Measurements from ENCODE around the gene TAPBP. TPM values are rescaled to one million over a fixed set of nuclear protein-coding genes. Genes with fewer than 3 reads are reported as not detected.

TAPBP gene
- total RNA-seq, 4 donors from 2014 or later = 73.4 to 324 (median 204) TPM

DNA sequence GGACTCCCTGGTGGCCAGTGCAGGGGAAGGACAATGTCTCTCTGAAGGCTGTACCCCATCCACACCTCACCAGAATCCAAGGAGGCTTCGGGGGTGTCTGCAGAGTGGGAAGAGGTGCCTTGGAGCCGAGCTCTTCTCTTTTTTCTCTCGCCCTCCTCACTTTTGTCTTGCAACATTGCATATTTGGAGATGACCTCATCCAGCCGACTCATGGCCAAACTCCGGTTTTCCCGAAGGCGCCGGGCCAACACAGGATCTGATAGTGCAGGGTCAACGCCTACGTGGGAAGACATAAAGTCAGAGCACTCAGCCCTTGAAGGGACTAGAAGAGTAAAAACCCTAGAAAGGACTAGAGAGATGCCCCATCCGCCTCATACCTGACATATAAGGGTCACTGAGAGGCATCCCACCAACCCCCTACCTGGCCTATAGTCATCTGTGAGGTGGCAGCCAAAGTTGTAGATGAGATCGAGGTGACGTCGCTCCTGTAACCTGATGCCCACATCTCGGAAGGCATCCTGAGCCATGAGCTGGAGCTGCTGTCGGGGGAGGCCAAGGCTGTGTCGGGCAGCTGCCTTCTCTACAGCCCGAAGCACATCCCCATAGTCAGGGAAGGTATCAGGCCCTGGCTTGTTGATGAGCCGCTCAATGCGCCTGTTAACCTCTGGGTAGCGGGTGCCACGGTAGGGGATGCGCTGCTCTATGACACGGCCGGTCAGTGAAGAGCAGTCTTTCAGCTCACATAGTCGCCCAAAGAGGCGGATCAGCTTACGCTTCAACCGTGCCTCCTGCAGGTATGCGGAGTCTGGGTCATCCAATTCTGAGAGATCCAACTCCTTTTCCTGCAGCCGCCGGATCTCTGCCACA is 6.7 kb upstream of the TAPBP start:
- TF ChIP-seq POLR2A (IDR thresholded peaks at IDR 0.05) = no peak
- TF ChIP-seq, protein P1, sequence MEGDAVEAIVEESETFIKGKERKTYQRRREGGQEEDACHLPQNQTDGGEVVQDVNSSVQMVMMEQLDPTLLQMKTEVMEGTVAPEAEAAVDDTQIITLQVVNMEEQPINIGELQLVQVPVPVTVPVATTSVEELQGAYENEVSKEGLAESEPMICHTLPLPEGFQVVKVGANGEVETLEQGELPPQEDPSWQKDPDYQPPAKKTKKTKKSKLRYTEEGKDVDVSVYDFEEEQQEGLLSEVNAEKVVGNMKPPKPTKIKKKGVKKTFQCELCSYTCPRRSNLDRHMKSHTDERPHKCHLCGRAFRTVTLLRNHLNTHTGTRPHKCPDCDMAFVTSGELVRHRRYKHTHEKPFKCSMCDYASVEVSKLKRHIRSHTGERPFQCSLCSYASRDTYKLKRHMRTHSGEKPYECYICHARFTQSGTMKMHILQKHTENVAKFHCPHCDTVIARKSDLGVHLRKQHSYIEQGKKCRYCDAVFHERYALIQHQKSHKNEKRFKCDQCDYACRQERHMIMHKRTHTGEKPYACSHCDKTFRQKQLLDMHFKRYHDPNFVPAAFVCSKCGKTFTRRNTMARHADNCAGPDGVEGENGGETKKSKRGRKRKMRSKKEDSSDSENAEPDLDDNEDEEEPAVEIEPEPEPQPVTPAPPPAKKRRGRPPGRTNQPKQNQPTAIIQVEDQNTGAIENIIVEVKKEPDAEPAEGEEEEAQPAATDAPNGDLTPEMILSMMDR (IDR thresholded peaks at IDR 0.05) = no peak
- Histone ChIP-seq H3K36me3 (peaks cover 0 to 29% (median 0%) of the 10 kb centered on the region in 3 donors), H3K9me3 (no peaks in the 10 kb centered on the region), H3K27ac (peak overlapping the region in 3 of 4 donors; percentile 10 to 42 (median 19)), H3K4me3 (no peak overlapping the region), H3K4me1 (peaks cover 0 to 64% (median 20%) of the 10 kb centered on the region in 4 donors), H3K27me3 (no peaks in the 10 kb centered on the region)
- no peak for DNase-seq

DNA sequence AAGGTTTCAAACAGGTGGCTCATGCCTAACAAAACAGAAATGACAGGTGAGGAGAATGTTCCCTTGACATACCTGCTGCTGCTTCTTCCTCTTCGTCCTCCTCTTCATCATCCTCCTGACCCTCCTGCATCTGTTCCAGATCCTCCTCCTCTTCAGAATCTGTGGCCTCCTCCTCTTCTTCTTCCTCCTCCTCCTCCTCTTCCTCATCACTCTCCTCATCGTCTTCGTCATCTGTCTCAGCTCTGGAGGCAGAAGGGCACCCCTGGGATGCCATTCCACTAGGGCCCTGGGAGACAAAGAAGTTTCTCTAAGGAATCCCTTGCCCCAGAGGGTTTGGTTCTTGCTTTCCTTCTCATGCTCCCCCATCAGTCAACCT is 6.0 kb upstream of the TAPBP start:
- peak overlapping the region in 1 of 4 donors; percentile 13 for H3K27ac ChIP-seq
- DNase-seq = no peak
- H3K4me1 ChIP-seq = peaks cover 4 to 71% (median 24%) of the 10 kb centered on the region in 4 donors
- H3K36me3 ChIP-seq = peaks cover 0 to 29% (median 0%) of the 10 kb centered on the region in 3 donors
- H3K27me3 ChIP-seq = no peaks in the 10 kb centered on the region
- no peak for TF ChIP-seq POLR2A (IDR thresholded peaks at IDR 0.05)
- TF ChIP-seq, protein P1 (IDR thresholded peaks at IDR 0.05) = no peak
- H3K4me3 ChIP-seq = no peak overlapping the region
- no peaks in the 10 kb centered on the region for H3K9me3 ChIP-seq

DNA sequence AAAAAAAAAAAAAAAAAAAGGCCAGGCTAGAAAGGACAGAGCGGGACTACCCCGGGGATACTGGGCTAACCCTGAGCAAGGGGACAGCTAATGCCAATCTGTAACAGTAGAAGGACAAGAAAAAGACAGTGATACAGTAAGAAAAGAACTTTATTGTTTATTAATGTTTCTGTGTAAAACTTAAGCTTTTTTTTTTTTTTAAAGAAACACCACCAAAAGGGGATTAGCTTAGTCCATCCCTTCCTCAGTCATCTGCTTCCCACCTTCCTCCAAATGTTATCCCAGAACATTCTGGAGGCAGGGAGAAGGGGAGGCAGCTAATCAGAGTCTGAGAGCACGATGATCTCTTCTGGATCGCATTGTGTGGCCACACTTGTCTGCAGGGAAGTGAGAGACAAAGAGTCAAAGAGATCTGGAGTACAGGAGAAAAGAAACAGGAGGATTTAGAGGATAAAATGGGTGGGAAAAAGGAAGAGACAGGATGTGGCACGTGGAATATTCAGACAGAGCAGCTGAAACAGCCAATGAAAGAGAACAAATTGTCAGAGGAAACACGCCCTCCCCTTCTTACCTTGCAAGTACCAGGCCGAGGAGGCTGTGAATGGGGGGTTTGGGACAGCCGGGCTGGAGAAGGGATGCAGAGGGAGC is 4.7 kb upstream of the TAPBP start:
- no peak for DNase-seq
- H3K27me3 ChIP-seq = no peaks in the 10 kb centered on the region
- no peak for TF ChIP-seq POLR2A (IDR thresholded peaks at IDR 0.05)
- TF ChIP-seq, protein P1 (IDR thresholded peaks at IDR 0.05) = no peak
- H3K4me3 ChIP-seq = peak overlapping the region; percentile 40 to 60 (median 54)
- H3K9me3 ChIP-seq = no peaks in the 10 kb centered on the region
- peaks cover 0 to 29% (median 0%) of the 10 kb centered on the region in 3 donors for H3K36me3 ChIP-seq
- peak overlapping the region in 3 of 4 donors; percentile 82 to 89 (median 82) for H3K27ac ChIP-seq
- peaks cover 4 to 69% (median 27%) of the 10 kb centered on the region in 4 donors for H3K4me1 ChIP-seq

DNA sequence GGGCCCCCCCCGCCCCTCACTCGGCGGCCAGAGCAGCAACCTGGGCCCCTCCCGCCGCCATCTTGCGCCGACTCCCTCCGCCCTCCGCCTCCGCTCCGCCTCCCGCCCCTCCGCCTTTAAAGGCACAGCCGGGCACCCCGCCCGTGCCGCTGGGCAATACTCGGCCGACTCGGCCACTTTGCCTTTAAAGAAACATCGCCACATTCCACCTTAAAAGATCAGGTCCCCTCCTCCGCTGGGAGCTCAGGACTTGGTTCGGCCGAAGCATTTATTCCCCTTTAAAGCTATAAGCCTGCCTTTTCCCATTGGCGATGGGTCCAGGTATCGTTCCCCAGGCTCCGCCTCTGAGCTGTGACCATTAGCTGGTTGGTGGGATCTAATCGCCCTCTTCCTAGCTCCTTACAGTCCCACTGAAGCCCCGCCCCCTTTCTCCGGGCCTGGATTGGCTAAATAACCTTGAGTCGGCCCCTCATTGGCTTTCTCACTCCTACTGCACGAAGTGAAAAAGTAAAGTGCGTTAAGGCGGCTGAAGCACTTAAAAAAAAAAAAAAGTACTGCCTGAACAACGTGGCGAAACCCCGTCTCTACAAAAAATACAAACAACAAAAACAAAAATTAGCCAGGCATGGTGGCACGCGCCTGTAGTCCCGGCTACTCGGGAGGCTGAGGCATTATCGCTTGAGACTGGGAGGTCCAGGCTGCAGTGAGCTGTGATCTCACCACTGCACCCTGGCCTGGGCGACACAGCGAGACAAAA is 4.0 kb upstream of the TAPBP start, which contains the start of gene ZBTB22:
TSS of gene ZBTB22 (minus strand) at position 76 of the 757 bp plus-strand sequence. CDS start 828 bp downstream, outside the sequence.
- Histone ChIP-seq H3K4me1 (peaks cover 4 to 68% (median 27%) of the 10 kb centered on the region in 4 donors), H3K9me3 (no peaks in the 10 kb centered on the region), H3K27ac (peak within 1 kb of the TSS; percentile 82 to 89 (median 84)), H3K36me3 (peaks cover 0 to 29% (median 0%) of the 10 kb centered on the region in 3 donors), H3K27me3 (no peaks in the 10 kb centered on the region), H3K4me3 (peak within 1 kb of the TSS; percentile 40 to 60 (median 54))
- peak; percentile 98 to 100 (median 100) for DNase-seq
- peak in 1 of 2 donors; percentile 42 for TF ChIP-seq POLR2A (IDR thresholded peaks at IDR 0.05)
- TF ChIP-seq, protein P1 (IDR thresholded peaks at IDR 0.05) = peak in 3 of 6 experiments; percentile 8 to 26 (median 15)

DNA sequence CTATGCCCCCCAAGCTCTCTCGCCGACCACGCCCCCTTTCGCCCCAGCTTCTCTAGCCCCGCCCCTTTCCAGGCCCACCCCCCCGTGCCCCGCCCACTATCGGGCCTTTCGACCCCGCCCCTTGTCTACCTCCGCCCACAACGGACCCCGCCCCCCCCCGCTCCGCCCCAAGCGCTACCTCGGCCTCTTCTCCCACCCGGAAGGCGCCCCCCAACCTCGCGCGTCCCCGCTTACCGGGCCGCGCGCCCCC is 3.5 kb upstream of the TAPBP start:
- peak overlapping the region; percentile 82 to 89 (median 84) for H3K27ac ChIP-seq
- no peaks in the 10 kb centered on the region for H3K27me3 ChIP-seq
- H3K4me3 ChIP-seq = peak overlapping the region; percentile 40 to 60 (median 54)
- DNase-seq = no peak
- H3K4me1 ChIP-seq = peaks cover 4 to 70% (median 28%) of the 10 kb centered on the region in 4 donors
- TF ChIP-seq POLR2A (IDR thresholded peaks at IDR 0.05) = no peak
- TF ChIP-seq, protein P1 (IDR thresholded peaks at IDR 0.05) = no peak
- peaks cover 0 to 29% (median 0%) of the 10 kb centered on the region in 3 donors for H3K36me3 ChIP-seq
- no peaks in the 10 kb centered on the region for H3K9me3 ChIP-seq

All from Peyer's patch (tissue), 4 donors.